Measurements from ENCODE around the gene DUOX1. TPM values are rescaled to one million over a fixed set of nuclear protein-coding genes. Genes with fewer than 3 reads are reported as not detected.
"Not testable (repeated sequence)": the region's sequence is repeated elsewhere in the genome, so short reads cannot be mapped to it uniquely, and the experiment has no call there.

The DUOX1 gene
- total RNA-seq, 1 donor from 2014 or later: not detected

GRCh38 chr15:45121020-45121419 lies 8.8 kb upstream of the DUOX1 start:
- no peak for DNase-seq (ENCODE audit: low read depth, low spot score)

DNA sequence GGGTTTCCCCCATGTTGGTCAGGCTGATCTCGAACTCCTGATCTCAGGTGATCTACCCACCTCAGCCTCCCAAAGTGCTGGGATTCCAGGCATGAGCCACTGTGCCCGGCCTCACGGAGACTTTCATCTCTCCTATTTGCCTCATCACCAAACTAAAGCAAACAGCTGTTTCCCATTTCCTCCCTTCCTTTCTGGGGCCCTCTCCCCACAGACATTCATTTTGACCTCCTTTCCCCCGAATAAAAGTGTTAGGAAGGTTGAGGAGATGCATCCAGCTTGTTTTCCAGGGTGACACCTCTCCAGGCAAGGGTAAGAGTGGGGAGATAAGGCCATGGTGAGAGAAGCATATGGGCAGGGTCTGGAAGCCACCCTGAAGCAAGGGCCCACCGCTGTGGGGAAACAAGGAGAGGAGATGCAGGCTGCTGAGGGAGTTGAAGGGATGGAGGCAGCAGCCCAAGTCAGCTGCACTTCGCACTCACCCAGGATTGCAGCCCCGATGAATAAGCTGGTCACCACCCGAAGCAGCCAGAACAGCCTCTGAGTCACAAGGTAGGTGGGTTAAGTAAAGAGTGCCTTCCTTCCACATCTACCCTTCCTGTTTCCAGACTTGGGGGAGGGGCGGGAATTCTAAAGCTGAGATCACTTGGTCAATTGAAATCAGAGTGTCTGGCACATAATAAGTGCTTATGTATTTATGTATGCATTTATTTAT lies 7.9 kb upstream of the DUOX1 start:
- no peak for DNase-seq (ENCODE audit: low read depth, low spot score)

DNA sequence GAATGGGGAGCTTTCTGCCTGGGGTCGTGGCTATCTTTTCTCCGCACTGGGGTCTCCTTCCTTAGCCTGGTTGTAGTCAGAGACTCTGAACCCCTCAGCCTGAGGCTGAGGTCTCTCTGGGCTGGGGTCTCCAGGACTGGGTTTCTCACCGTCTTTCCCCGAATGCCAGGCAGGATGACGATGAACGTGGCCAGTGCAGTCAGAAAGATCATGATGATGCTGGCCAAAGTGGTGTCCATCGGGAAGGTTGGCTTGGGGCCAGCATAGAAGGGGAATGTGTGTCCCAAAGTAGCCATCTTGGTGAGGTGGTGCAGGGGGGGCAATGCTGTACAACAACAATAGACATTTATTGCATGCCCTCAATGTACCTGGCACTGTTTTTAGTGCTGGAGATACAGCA lies 7.1 kb upstream of the DUOX1 start:
- DNase-seq (ENCODE audit: low read depth, low spot score): no peak

DNA sequence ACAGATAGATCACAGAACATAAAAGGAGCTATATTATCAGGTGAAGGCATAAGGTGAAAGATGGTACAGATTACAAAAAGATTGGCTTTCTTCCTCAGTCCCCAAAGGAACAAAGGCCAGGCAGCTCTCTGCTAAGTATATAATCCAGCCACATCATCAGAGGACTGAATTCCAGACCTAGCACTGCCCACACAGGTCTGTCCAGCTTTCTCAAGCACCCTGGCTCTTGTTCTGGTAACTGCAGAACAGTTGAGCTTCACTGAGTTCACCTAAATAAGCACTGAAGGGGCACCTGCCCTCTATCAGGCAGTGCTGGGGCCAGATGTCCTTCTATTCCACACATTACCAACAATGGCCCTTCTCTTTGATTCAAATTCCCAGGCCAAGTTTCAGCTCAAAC lies 6.4 kb upstream of the DUOX1 start:
- no peak for DNase-seq (ENCODE audit: low read depth, low spot score)

GRCh38 chr15:45126535-45127158 lies 3.1 kb upstream of the DUOX1 start:
- DNase-seq (ENCODE audit: low read depth, low spot score): no peak

- no peak for DNase-seq (ENCODE audit: low read depth, low spot score)
Observed at GRCh38 chr15:45128971-45129639, 689 bp upstream of the DUOX1 start.

DNA sequence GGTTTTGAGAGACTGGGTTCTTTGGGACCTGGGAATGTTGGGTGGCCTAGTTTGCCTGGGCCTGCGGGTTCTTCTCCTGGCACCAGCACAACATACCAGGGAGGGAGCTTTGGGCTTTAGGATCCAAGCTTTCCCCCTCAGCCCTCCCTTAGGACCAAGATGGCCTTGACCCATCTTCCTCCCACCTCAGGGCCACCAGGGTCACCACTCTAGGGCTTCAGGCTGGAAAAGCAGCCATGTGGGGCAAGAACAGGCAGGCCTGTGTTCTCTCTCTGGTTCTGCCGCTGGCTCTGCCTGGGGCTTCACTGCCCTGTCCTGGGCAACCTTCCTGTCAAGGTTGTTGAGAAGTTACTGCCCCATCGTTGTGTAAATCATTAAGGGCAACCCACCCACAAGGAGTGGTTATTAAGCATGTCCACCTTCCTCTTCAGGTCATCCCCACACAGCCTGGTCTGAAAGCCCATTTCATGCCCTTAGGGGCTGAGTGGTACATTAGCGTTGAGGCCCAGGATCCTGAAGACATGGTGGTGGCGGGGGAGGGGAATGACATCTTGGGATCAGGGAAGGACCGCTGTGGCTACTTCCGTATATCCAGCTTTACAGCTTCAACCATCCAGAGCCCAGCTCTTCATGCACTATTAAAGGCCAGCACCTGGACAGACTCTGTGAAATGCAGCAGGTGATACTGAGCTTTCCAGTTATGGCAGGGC lies 652 bp downstream of the DUOX1 start:
- no peak for DNase-seq (ENCODE audit: low read depth, low spot score)

GRCh38 chr15:45131510-45131909 lies 1.7 kb downstream of the DUOX1 start:
- no peak for DNase-seq (ENCODE audit: low read depth, low spot score)

DNA sequence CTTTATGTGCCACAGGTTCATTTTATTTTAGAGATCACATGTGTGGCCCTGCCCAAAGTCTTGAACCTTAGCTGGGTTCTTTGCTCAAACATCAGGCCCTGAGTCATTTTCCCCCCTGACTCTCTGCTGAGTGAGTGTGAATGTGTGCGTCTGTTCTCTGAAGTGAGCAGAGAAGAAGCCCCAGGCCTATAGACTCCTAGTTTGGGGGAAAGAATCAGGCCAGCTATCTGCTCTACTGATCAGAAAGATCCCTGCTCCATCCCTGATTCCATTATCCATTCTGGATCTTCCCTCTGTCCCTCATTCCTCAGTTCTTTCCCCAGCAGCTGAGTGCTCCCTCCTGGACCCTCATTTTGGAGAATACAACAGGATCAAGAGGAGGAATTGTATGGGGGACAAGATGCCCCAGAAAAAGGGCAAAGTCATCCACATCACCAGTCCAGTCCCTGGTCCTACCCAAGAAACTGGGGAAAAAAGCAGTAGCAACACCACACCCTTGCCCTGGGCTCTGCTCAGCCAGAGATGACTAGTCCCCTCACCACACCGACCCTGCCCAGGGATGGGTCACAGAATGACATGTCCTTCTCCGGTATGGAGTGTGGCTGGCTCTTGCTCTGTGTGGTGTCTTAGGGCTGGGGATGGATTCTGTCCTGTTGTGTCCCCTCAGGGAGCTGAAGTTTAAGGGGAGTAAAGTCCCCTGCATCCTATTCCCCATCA lies 3.2 kb downstream of the DUOX1 start:
- no peak for DNase-seq (ENCODE audit: low read depth, low spot score)

- DNase-seq (ENCODE audit: low read depth, low spot score): no peak
Observed at GRCh38 chr15:45133561-45133920, 3.7 kb downstream of the DUOX1 start.

- no peak for DNase-seq (ENCODE audit: low read depth, low spot score)
Observed at GRCh38 chr15:45134046-45134445, 4.3 kb downstream of the DUOX1 start.

DNA sequence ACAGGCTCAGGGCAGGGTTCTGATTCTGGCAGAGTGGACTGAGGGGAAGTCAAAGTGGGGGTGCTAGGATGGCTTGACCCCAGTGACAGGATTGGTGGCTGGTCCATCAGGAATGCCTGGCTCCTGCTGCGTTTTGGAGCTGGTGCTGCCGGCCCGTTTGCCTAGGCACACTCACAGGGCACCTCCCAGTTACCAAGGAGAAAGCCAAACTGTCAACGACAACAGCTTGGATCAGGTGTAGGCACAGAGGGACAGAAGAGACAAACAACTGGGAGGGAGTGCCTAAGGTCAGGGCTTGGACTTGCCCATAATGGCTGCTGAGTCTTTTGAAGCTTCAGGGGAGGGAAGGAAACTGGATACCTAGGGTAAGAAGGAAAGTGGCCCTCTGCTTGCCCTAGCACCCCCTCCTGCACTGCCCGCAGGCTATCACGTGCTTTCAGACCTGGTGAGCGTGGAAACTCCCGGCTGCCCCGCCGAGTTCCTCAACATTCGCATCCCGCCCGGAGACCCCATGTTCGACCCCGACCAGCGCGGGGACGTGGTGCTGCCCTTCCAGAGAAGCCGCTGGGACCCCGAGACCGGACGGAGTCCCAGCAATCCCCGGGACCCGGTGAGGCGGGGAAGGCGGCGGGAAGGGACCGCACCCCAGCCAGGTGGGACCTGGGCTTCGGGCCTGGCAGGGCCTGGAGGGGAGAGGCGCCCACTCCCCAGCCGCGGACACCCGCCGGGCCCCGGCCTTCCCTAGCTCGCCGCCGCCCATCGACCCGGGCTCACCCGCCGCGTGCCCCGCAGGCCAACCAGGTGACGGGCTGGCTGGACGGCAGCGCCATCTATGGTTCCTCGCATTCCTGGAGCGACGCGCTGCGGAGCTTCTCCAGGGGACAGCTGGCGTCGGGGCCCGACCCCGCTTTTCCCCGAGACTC lies 5.1 kb downstream of the DUOX1 start:
- DNase-seq (ENCODE audit: low read depth, low spot score): no peak

DNA sequence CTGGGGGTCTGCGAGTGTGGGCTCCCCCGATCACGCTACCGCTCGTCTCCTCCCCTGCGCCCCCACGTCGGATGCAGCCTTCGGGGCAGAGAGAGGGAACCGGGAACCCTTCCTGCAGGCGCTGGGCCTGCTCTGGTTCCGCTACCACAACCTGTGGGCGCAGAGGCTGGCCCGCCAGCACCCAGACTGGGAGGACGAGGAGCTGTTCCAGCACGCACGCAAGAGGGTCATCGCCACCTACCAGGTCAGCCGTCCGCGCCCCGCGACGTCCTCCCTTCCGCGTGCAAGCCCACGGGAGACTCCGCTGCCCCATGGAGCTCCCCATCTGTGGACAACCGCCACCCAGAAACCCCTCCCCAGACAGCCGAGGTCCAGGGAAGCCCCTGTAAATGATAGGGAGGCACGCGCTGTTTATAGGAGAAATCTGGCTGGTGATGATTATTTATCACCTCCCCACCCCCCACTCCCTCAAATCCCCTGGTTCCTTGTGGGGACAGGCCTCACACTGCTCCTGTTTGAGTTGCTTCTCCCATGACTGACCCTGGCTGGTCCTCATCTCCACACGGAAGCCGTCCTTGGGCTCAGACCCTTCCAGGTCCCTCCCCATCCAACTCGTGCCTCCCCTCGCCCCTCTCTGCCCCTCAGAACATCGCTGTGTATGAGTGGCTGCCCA lies 6.0 kb downstream of the DUOX1 start:
- DNase-seq (ENCODE audit: low read depth, low spot score): not testable (repeated sequence)

DNA sequence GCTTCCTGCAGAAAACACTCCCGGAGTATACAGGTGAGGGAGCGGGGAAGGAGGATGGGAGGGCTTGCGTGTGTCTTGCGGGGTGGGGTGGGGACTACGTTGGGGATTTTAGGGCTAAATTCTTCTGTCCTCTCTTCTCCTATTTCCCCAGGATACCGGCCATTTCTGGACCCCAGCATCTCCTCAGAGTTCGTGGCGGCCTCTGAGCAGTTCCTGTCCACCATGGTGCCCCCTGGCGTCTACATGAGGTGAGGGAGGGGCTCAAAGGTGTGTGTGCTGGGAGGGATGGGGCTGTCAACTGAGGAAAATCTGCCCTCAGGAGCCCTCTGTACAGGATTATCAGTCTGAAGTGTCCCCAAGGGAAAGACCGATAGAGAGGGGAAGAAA lies 6.6 kb downstream of the DUOX1 start:
- DNase-seq (ENCODE audit: low read depth, low spot score): no peak

DNA sequence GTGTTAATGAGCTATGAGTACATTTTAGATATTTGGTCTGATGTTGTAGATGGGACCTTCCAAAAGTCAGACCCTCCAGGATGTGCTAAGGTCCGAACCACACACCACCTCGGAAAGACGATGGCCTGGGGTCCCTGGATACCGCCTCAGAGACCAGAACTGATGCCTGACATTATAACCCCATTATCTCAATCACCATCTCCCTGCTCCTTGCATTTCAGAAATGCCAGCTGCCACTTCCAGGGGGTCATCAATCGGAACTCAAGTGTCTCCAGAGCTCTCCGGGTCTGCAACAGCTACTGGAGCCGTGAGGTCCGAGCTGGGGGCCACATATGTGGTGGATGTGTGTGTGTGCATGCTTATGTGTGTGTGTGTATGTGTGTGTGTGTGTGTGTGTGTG lies 7.9 kb downstream of the DUOX1 start:
- no peak for DNase-seq (ENCODE audit: low read depth, low spot score)

DNA sequence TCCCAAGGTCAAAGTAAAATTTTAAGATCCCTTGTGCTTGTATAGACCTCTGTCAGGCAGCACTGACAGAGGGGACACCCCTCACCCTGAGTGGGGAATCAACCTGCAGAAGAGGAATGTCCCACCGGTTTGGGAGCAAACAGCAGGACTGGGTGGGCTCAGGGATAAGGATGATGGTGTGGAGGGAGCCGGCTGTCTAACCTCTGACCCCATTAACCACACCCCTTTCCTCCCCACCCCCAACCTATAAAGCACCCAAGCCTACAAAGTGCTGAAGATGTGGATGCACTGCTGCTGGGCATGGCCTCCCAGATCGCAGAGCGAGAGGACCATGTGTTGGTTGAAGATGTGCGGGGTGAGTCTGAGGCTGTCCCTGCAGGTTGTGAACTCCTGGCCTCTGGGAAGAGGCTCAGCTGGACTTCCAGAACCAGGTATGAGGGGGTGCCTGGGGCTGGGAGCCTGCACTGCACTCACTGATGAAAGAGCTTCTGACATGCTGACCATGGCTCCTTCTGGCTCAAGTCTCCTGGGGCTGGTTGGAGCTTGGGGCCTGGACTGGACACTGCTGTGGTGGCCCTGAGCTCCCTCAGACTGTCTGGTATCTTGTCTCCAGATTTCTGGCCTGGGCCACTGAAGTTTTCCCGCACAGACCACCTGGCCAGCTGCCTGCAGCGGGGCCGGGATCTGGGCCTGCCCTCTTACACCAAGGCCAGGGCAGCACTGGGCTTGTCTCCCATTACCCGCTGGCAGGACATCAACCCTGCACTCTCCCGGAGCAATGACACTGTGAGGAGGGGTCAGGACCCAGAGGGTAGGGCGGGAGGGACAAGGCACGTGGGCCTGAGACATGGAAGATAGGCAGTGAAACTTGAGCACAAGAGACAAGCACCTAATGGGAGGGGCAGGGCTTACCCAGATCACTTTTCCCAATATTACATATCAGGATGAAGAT lies 9.3 kb downstream of the DUOX1 start:
- DNase-seq (ENCODE audit: low read depth, low spot score): no peak

GRCh38 chr15:45139770-45140169 lies 10.0 kb downstream of the DUOX1 start:
- no peak for DNase-seq (ENCODE audit: low read depth, low spot score)

GRCh38 chr15:45140557-45141250 lies 10.9 kb downstream of the DUOX1 start:
- DNase-seq (ENCODE audit: low read depth, low spot score): no peak
